HG03575 (cell line): ENCODE results near the gene SLBP.

Source experiments
- ATAC-seq: cut with Tn5 transposase; IDR thresholded peaks from one replicate; pipeline ENCODE4 v1.9.1; 2021; ENCODE audit not compliant: unreplicated experiment, insufficient number of reproducible peaks, low FRiP score; ENCODE audit errors: extremely low read depth

Gene SLBP

DNA sequence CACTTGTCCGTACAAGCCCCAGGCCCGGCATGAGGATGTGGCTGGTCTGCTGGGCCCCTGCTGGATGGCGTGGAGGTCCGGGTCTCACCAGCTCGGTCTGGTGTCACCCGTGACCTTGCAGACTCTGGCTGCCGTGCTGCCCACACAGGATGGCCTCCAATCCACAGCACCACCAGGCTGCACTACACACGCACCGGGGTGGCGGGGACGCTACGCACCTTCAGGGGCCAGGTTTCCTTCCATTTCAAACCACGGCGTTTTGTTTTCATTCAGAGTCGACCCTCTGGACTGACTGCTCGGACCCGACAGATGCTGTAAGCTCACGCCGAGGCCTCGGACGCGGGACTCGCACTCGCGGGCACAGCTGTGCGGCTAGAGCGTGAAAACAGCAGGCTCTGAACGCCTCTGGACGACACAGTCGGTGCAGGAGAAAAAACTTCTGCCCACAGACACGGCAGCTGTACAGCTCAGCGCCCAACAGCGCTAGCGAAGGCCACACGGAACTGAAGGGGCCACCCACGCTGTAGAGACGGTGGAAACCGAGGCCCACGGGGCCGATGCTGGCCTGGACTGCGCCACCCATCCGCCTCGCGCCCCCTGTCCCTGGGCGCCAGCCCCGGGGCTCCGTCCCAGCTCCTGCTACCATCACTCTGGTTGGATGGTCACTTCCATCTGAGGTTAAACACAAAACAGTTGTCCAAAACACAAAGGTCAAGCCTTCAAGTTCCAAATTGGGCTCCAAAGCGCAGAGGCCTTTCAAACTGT lies 68.0 kb downstream of the SLBP start:
- no peak for ATAC-seq
